D721Med (cell line): ENCODE data around the gene HEY2.

Experiments
- DNase-seq: peaks from one replicate; pipeline ENCODE4 v3.0.0; 2011; ENCODE audit warnings: low spot score; ENCODE audit not compliant: insufficient read length
- FAIRE-seq: peaks from 2 replicates; lab custom pipeline; 2011; peaks lifted over from hg19 to GRCh38; lab: Jason Lieb, UNC
- TF ChIP-seq, protein P1 (sequence below): IDR thresholded peaks from 2 replicates; pipeline ENCODE4 v1.5.1; 2012; ENCODE audit warnings: mild to moderate bottlenecking, control low read depth; ENCODE audit not compliant: insufficient read depth; ENCODE audit errors: missing control alignments

The HEY2 gene

DNA sequence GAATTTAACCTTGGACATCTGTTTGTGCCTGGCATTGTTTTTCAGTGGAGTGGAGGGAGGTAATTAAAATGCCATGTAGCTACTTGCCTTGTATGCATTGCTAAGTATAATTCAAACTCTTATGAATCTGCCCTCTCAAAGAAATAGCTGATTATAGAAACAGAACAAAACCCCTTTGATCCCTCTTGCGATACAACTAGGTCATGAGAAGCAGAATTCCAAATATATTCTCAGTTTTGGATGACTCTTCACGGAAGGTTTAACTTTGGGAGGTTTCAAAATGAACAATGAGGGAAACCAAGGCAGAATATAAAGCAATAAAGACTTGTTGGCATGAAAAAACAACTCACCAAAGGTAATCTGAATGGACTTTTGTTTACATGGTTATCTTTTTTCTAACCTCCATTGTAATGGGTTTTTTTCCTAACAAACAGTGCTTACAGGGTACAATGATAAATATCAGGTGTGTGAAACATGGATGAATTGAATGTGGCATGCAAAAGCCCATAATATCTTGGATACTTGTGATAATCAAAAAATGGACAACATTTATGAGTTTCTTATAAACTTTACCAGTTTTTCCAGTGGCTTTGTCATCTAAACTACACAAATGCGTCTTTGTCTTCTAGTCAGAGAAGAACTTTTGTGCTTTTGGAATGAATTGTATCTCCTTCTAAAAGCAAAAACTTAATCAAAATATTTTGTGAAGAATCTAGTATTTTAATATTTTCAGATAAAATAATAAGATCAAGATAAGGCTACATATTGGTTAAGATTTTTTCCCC is 15.7 kb upstream of the HEY2 start:
- FAIRE-seq = no peak
- no peak for DNase-seq
- TF ChIP-seq, protein P1, sequence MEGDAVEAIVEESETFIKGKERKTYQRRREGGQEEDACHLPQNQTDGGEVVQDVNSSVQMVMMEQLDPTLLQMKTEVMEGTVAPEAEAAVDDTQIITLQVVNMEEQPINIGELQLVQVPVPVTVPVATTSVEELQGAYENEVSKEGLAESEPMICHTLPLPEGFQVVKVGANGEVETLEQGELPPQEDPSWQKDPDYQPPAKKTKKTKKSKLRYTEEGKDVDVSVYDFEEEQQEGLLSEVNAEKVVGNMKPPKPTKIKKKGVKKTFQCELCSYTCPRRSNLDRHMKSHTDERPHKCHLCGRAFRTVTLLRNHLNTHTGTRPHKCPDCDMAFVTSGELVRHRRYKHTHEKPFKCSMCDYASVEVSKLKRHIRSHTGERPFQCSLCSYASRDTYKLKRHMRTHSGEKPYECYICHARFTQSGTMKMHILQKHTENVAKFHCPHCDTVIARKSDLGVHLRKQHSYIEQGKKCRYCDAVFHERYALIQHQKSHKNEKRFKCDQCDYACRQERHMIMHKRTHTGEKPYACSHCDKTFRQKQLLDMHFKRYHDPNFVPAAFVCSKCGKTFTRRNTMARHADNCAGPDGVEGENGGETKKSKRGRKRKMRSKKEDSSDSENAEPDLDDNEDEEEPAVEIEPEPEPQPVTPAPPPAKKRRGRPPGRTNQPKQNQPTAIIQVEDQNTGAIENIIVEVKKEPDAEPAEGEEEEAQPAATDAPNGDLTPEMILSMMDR = no peak

DNA sequence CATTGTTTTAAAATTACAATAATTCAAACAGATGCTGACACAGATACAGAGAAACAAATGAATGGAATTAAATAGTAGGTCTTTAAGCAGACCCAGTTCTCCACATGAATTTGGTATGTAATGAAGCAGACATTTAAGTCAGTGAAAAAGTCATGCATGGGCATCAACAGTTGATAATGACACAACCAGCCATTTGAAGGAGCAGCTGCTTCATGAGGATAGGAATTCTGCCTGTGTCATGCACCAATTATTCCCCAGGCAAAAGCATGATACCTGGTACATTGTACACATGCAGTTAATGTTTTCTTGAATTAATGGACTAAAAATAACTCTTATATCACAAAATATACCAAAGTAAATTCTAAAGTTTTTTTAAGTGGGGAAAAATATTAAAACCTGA is 11.2 kb upstream of the HEY2 start:
- FAIRE-seq (no peak), DNase-seq (no peak)
- TF ChIP-seq, protein P1 = no peak

DNA sequence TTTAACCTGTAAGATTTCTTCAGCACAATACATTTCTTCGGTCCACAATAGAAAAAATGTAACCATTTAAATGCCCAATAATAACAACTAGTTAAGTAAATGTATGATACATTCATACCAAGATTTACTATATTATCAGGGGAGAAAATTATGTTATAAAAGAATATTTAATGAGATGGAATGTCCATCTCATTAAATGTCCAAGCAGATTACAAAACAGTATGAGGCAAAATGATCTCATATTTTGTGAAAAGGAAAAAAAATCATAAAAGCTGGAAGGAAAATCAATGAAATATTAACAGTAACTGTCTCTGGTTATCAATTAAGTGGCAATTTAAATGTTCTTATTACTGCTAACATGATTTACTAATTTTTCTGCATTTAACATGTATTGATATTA is 10.1 kb upstream of the HEY2 start:
- FAIRE-seq = no peak
- TF ChIP-seq, protein P1 = no peak
- DNase-seq = no peak

DNA sequence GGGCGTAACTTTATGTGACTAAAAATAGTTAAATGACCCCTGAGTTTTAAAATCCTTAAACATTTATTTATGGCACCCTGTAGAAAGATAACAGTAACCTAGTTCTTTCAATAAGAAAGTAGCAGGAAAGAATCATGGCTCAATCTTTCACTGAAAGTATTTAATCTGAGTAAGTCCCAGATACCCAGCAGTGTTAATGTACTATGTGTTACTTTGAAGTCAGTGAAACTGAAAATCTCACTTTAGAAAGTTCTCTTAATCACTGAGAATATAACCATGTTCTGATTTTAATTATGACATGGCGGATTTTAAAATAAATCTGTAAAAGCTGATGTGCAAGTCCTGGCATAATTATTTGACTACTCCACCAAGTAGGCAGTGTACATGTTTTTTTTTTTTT is 8.1 kb upstream of the HEY2 start:
- DNase-seq = no peak
- FAIRE-seq = no peak
- TF ChIP-seq, protein P1 = no peak

DNA sequence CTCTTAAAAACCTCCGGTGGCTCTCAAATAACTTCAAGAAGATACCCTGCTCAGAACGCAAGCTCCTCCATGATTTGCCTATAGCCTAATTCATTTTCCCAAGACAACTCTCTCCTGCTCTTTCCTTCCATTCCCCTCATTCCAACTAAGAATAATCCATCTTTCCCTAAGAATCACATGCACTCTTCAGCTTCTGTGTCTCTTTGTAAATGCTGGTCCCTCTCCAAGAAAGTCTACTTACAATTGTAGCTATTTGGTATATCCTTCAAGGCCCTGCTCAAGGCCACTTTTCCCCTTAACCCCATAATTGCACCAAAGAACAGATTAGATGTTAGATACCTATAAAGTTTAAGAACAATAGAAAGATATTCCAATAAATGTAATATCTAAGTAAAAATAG is 7.4 kb upstream of the HEY2 start:
- DNase-seq (no peak), FAIRE-seq (no peak)
- TF ChIP-seq, protein P1 = no peak

DNA sequence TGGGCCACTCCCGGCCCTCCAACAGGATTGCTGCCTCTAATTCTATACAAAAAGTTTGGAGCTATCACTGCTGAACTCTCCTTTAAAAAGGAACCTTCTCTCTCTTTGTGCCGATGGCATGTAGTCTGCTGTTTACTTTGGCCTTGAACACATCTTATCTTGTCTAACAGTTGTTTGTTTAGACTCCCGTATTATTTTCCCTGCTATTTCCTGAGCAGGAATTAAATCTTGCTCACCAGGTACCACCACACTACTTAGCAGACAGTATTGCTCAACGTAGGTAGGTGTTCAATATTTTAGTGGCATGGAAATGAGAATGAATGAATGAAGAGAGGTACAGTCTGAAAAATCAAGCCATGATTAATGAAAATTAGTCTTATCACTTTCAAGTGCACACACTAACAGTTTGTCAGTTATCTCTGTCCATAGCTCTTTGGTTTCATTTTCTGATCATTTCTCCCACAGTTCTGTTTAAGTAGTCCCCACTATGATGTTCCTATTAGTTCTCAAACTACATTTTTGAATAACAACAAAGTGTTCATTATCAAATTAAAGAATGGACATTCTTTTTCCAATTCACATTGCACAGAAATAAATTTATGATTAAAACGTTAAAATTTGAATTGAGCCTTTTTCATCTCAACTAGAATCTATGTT is 6.8 kb upstream of the HEY2 start:
- DNase-seq = no peak
- FAIRE-seq = peak; percentile 29
- TF ChIP-seq, protein P1 = no peak

DNA sequence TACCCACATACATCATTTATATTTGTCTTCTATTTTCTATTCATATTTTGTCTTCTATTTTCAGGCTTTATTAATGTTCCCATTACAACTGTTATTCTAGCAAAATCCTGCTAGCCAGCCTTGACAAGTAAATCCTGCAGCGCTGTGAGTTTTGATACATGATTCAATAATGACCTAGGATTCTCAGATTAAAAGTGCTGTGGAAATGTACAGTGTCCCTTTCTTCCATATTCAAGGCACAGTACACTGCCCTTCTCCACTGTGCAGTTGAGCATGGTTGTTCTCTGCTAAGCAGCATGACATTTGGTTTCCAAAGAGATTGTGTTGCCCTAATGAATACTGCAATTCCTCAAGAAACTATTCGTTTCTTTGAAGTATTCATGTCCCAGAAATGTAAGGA is 5.8 kb upstream of the HEY2 start:
- no peak for DNase-seq
- FAIRE-seq = no peak
- TF ChIP-seq, protein P1 = no peak
